Measurements from ENCODE around the gene PRR12. TPM values are rescaled to one million over a fixed set of nuclear protein-coding genes. Genes with fewer than 3 reads are reported as not detected.

Gene PRR12
- total RNA-seq, 4 donors from 2014 or later: 13.5 to 39.6 (median 28.1) TPM

DNA sequence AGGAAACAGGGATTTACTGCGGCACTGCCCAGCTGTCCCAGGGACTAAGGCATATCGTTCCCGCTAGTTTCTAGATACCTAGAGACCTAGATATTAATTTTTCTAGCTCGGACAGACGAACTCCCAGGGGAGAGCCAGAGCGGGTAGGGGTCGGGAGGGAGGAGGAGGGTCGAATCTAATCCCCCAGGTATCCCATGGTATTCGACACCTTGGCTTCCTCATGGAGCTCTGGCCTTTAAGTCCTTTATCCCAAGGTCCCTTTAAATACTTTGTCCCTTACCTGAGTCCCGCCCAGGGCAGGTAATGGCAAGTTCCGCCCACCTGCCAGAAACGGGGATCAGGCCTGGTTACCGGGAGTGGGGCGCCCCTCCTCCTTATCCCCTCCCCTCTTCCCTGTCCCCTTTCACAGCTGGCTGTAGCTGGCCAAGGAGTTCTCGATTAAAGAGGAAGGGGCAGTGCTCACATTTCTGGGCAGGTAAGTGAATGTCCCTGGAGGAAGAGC is 9.9 kb upstream of the PRR12 start, which contains the start of gene PRRG2:
PRRG2 (plus strand) TSS at position 310 of the 502 bp plus-strand sequence. CDS start 1,904 bp downstream, outside the sequence.
- no peaks in the 10 kb centered on the region for H3K27me3 ChIP-seq
- TF ChIP-seq, protein P1, sequence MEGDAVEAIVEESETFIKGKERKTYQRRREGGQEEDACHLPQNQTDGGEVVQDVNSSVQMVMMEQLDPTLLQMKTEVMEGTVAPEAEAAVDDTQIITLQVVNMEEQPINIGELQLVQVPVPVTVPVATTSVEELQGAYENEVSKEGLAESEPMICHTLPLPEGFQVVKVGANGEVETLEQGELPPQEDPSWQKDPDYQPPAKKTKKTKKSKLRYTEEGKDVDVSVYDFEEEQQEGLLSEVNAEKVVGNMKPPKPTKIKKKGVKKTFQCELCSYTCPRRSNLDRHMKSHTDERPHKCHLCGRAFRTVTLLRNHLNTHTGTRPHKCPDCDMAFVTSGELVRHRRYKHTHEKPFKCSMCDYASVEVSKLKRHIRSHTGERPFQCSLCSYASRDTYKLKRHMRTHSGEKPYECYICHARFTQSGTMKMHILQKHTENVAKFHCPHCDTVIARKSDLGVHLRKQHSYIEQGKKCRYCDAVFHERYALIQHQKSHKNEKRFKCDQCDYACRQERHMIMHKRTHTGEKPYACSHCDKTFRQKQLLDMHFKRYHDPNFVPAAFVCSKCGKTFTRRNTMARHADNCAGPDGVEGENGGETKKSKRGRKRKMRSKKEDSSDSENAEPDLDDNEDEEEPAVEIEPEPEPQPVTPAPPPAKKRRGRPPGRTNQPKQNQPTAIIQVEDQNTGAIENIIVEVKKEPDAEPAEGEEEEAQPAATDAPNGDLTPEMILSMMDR (IDR thresholded peaks at IDR 0.05): no peak
- peak; percentile 55 to 66 for TF ChIP-seq POLR2A (IDR thresholded peaks at IDR 0.05)
- peak within 1 kb of the TSS; percentile 62 to 82 (median 78) for H3K27ac ChIP-seq
- peaks cover 0 to 14% (median 5%) of the 10 kb centered on the region in 4 donors for H3K4me1 ChIP-seq
- DNase-seq: peak in 2 of 3 donors; percentile 72 to 77
- peaks cover 0 to 4% (median 0%) of the 10 kb centered on the region in 3 donors for H3K36me3 ChIP-seq
- peak within 1 kb of the TSS; percentile 47 to 76 (median 64) for H3K4me3 ChIP-seq
- H3K9me3 ChIP-seq: no peaks in the 10 kb centered on the region

DNA sequence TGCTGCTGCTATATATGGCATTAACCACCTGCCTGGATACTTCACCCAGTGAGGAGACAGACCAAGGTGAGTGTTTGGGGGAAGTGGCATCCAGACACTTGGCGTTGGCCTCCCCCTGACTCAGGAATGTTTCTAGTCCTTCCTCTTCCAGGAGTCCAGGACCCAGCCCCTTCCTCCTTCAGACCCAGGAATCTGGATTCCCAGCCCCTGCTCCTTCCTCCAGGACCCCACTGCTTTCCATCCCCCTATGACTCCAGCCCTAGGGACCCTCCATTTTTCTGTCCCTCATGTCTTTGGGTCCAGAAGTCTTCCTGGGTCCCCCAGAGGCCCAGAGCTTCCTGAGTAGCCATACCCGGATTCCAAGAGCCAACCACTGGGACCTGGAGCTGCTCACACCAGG is 7.7 kb upstream of the PRR12 start:
- Histone ChIP-seq H3K4me3 (no peak overlapping the region), H3K4me1 (peaks cover 0 to 14% (median 5%) of the 10 kb centered on the region in 4 donors), H3K9me3 (no peaks in the 10 kb centered on the region), H3K27me3 (no peaks in the 10 kb centered on the region), H3K27ac (no peak overlapping the region), H3K36me3 (no peaks in the 10 kb centered on the region)
- no peak for DNase-seq
- no peak for TF ChIP-seq POLR2A (IDR thresholded peaks at IDR 0.05)
- TF ChIP-seq, protein P1 (IDR thresholded peaks at IDR 0.05): no peak

DNA sequence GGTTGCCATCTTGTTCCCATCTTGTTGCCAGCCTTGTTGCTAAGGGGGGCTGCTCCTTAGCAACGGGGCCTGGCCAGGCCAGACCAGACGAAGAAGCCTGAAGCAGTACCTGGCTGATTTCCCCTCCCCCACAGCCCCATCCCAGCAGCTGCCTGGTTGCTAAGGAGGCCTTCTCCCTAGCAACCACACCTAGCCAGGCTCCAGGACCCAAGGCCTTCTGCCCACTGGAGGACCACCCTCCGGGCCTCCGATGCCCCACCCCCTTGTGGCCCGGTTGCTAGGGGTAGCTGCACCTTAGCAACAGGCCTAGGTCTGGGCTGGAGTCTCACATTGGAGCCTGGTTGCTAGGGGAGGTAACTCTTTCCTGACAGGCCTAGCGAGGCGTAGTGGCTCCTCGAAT is 6.0 kb upstream of the PRR12 start:
- H3K4me3 ChIP-seq: no peak overlapping the region
- H3K36me3 ChIP-seq: no peaks in the 10 kb centered on the region
- no peak for DNase-seq
- H3K27ac ChIP-seq: no peak overlapping the region
- no peaks in the 10 kb centered on the region for H3K27me3 ChIP-seq
- H3K9me3 ChIP-seq: no peaks in the 10 kb centered on the region
- TF ChIP-seq POLR2A (IDR thresholded peaks at IDR 0.05): no peak
- TF ChIP-seq, protein P1 (IDR thresholded peaks at IDR 0.05): no peak
- H3K4me1 ChIP-seq: peaks cover 0 to 6% (median 0%) of the 10 kb centered on the region in 4 donors

DNA sequence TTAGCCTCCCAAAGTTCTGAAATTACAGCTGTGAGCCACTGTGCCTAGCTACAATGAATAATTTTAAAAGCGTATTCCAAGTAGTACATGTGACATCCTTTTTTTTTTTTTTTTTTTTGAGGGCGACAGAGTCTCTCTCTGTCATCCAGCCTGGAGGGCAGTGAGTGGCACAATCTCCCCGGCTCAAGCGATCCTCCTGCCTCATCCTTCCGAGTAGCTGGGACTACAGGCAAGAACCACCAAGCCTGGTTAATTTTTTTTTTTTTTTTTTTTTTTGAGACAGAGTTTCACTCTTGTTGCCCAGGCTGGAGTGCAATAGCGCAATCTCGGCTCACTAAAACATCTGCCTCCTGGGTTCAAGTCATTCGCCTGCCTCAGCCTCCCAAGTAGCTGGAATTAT is 3.8 kb upstream of the PRR12 start:
- DNase-seq: no peak

DNA sequence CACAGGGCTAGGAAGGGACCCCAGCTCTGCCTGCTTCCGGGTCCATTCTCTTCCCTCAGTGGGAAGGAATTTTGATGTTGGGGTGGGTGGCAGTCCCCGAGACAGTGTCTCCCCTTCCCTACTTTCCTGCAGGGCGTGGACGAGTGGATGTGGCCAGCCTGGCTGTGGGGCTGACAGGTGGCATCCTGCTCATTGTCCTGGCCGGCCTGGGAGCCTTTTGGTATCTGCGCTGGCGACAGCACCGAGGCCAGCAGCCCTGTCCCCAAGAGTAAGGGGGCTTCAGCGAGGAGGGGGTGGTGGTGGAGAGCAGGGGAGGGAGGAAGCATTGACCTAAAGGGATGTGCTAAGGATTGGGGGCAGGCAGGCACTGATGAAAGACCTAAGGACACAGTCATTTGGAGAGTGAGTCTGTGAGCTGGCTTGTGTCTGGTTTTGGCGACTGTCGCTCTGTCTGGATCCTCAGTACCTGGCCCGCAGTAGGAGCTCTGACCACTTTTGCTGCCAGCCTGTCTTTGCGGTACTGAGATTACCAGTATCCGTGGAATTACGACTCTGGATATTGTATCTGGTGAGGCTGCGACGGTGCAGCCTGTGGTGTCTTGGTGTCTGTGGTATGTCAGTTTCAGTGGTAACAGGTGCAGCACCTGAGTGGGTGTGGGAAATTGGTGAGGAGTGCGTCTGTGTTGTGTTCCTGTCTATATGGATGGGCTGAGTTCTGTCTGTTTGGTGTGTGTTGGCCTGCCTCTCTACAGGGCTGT is 2.4 kb upstream of the PRR12 start:
- DNase-seq: no peak
- TF ChIP-seq, protein P1 (IDR thresholded peaks at IDR 0.05): no peak
- TF ChIP-seq POLR2A (IDR thresholded peaks at IDR 0.05): no peak
- no peaks in the 10 kb centered on the region for H3K9me3 ChIP-seq
- no peaks in the 10 kb centered on the region for H3K27me3 ChIP-seq
- no peak overlapping the region for H3K4me3 ChIP-seq
- peaks cover 0 to 12% (median 7%) of the 10 kb centered on the region in 4 donors for H3K4me1 ChIP-seq
- no peaks in the 10 kb centered on the region for H3K36me3 ChIP-seq
- H3K27ac ChIP-seq: no peak overlapping the region

More for the DNA sequence above, 3.8 kb upstream of the PRR12 start:
- H3K27ac ChIP-seq: no peak overlapping the region
- TF ChIP-seq, protein P1 (IDR thresholded peaks at IDR 0.05): no peak
- no peak for TF ChIP-seq POLR2A (IDR thresholded peaks at IDR 0.05)
- no peaks in the 10 kb centered on the region for H3K27me3 ChIP-seq
- H3K4me3 ChIP-seq: no peak overlapping the region
- no peaks in the 10 kb centered on the region for H3K9me3 ChIP-seq
- H3K36me3 ChIP-seq: no peaks in the 10 kb centered on the region
- peaks cover 0 to 6% (median under 1%) of the 10 kb centered on the region in 4 donors for H3K4me1 ChIP-seq

All from Peyer's patch (tissue), 4 donors.